Measurements from ENCODE around the gene ARHGAP25.

DNA sequence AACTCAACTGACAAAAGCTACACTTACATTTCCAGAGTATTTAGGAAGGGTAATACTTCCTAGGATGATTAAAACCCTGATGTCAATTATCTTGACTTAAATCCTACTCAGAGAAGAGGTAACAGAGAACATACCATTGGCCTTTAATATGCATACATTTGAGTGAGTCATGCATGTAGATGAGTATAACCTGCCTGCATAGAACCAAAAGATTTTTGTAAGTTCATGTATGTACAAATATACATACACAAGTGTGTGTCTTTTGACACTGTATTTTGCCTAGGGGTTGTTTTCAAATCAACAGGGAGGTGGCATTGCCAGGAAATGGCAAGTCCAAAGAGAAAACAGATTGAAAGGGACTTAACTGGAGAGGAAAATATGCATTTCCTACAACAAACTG, 130.5 kb downstream of the ARHGAP25 start:
- TF ChIP-seq RELA (IDR thresholded peaks at IDR 0.05; ENCODE audit: borderline replicate concordance, partially characterized antibody) (no peak), CBFB (IDR thresholded peaks at IDR 0.05; ENCODE audit: low read depth) (no peak), RCOR1 (conservative IDR thresholded peaks at IDR 0.05; ENCODE audit: low read depth, low read length) (no peak), SIX5 (IDR thresholded peaks at IDR 0.05; ENCODE audit: low read depth, low read length, severe bottlenecking) (no peak)
- TF ChIP-seq, protein P1, sequence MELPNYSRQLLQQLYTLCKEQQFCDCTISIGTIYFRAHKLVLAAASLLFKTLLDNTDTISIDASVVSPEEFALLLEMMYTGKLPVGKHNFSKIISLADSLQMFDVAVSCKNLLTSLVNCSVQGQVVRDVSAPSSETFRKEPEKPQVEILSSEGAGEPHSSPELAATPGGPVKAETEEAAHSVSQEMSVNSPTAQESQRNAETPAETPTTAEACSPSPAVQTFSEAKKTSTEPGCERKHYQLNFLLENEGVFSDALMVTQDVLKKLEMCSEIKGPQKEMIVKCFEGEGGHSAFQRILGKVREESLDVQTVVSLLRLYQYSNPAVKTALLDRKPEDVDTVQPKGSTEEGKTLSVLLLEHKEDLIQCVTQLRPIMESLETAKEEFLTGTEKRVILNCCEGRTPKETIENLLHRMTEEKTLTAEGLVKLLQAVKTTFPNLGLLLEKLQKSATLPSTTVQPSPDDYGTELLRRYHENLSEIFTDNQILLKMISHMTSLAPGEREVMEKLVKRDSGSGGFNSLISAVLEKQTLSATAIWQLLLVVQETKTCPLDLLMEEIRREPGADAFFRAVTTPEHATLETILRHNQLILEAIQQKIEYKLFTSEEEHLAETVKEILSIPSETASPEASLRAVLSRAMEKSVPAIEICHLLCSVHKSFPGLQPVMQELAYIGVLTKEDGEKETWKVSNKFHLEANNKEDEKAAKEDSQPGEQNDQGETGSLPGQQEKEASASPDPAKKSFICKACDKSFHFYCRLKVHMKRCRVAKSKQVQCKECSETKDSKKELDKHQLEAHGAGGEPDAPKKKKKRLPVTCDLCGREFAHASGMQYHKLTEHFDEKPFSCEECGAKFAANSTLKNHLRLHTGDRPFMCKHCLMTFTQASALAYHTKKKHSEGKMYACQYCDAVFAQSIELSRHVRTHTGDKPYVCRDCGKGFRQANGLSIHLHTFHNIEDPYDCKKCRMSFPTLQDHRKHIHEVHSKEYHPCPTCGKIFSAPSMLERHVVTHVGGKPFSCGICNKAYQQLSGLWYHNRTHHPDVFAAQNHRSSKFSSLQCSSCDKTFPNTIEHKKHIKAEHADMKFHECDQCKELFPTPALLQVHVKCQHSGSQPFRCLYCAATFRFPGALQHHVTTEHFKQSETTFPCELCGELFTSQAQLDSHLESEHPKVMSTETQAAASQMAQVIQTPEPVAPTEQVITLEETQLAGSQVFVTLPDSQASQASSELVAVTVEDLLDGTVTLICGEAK (IDR thresholded peaks at IDR 0.05; ENCODE audit: borderline replicate concordance): no peak

Data from GM12878 (cell line).